ENCODE data around the gene SRBD1. TPM values are rescaled to one million over a fixed set of nuclear protein-coding genes. Genes with fewer than 3 reads are reported as not detected.

SRBD1 gene
- polyA plus RNA-seq, 1 experiment = 8.7 TPM

GRCh38 chr2:45379399-45380087 lies 231.5 kb downstream of the SRBD1 start:
- CTCF ChIA-PET = no interaction called here
- TF ChIP-seq, protein P1, sequence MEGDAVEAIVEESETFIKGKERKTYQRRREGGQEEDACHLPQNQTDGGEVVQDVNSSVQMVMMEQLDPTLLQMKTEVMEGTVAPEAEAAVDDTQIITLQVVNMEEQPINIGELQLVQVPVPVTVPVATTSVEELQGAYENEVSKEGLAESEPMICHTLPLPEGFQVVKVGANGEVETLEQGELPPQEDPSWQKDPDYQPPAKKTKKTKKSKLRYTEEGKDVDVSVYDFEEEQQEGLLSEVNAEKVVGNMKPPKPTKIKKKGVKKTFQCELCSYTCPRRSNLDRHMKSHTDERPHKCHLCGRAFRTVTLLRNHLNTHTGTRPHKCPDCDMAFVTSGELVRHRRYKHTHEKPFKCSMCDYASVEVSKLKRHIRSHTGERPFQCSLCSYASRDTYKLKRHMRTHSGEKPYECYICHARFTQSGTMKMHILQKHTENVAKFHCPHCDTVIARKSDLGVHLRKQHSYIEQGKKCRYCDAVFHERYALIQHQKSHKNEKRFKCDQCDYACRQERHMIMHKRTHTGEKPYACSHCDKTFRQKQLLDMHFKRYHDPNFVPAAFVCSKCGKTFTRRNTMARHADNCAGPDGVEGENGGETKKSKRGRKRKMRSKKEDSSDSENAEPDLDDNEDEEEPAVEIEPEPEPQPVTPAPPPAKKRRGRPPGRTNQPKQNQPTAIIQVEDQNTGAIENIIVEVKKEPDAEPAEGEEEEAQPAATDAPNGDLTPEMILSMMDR (IDR thresholded peaks at IDR 0.05; ENCODE audit: low read depth, low read length) = no peak
- POLR2A ChIA-PET = no interaction called here

DNA sequence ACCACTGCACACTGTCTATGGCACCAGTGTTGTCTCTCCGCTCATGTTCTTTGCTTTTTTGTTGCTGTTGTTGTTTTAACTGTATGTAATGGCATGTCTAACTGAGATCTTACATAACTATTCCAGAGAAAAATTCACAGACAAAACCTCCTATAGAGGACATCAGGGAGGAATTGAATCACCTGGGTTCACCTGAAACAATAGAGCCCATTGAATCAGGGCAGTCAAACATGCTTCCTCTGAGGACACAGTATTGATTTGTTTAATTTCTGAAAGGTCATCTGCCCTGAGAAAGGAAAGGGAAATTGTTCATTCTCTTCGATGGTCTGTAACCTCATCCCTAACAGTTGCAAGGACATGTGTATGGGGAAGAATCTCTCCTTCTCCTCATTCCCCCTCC lies 237.5 kb downstream of the SRBD1 start:
- Histone ChIP-seq H3K27ac (ENCODE audit: low read depth, low read length) (no peak overlapping the region), H3K4me3 (ENCODE audit: low read depth, low read length) (no peak overlapping the region), H3K27me3 (ENCODE audit: control insufficient read depth, insufficient read depth, low read length) (no peaks in the 10 kb centered on the region), H3K9me3 (ENCODE audit: control insufficient read depth, insufficient read depth, low read length) (no peaks in the 10 kb centered on the region)
- TF ChIP-seq, protein P1 (IDR thresholded peaks at IDR 0.05; ENCODE audit: low read depth, low read length) = no peak
- POLR2A ChIA-PET = no interaction called here
- no peak for DNase-seq (ENCODE audit: low read depth, low spot score)
- CTCF ChIA-PET = no interaction called here

More at GRCh38 chr2:45379399-45380087, 231.5 kb downstream of the SRBD1 start:
- Histone ChIP-seq H3K4me3 (ENCODE audit: low read depth, low read length) (no peak overlapping the region), H3K27ac (ENCODE audit: low read depth, low read length) (no peak overlapping the region), H3K27me3 (ENCODE audit: control insufficient read depth, insufficient read depth, low read length) (no peaks in the 10 kb centered on the region), H3K9me3 (ENCODE audit: control insufficient read depth, insufficient read depth, low read length) (no peaks in the 10 kb centered on the region)
- no peak for DNase-seq (ENCODE audit: low read depth, low spot score)

DNA sequence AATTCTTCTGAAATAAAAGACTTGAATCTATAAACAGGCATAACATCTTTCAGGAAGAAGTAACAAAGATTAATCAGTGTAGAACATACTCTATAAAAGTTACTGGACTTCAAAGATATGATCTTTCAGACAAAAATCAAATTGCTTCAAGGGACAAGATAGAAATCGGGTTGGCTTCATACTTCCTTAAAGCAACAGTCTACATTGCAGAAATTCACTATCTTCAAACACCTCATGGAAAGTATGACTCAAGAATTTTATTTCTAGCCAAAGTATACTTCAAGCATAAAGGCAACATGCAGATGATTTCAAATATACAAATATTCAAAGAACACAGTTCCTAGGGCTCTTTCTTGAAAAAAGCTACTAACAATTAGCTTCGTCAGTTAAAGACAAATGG lies 240.7 kb downstream of the SRBD1 start:
- CTCF ChIA-PET = interaction anchor here (1.5 kb wide), 1 partner anchor 14 kb away, joined by 3 read pairs; no protein-coding TSS in a partner anchor
- POLR2A ChIA-PET = no interaction called here
- TF ChIP-seq, protein P1 (IDR thresholded peaks at IDR 0.05; ENCODE audit: low read depth, low read length) = no peak
- H3K9me3 ChIP-seq (ENCODE audit: control insufficient read depth, insufficient read depth, low read length) = no peaks in the 10 kb centered on the region
- H3K27ac ChIP-seq (ENCODE audit: low read depth, low read length) = no peak overlapping the region
- H3K4me3 ChIP-seq (ENCODE audit: low read depth, low read length) = no peak overlapping the region
- DNase-seq (ENCODE audit: low read depth, low spot score) = no peak
- no peaks in the 10 kb centered on the region for H3K27me3 ChIP-seq (ENCODE audit: control insufficient read depth, insufficient read depth, low read length)

DNA sequence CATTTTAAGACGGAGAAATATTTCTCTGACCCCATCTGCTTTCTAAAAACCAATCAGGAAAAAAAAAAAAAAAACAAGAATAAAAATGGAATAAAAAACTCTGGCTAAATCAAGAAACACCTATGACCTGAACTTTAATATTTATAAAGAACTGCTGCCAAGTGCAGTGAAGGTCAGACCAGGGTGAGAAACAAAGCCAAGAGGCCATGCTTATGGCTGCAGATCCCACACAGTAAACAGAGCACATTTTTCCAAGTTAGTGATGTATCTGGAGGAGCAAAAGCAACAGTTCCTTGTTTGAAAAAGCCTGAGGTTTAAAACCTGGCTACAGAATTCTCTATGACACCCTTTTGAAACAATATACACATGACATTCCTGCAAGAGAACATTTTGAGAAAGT lies 242.3 kb downstream of the SRBD1 start:
- TF ChIP-seq, protein P1 (IDR thresholded peaks at IDR 0.05; ENCODE audit: low read depth, low read length) = no peak
- POLR2A ChIA-PET = no interaction called here
- DNase-seq (ENCODE audit: low read depth, low spot score) = no peak
- Histone ChIP-seq H3K27me3 (ENCODE audit: control insufficient read depth, insufficient read depth, low read length) (no peaks in the 10 kb centered on the region), H3K9me3 (ENCODE audit: control insufficient read depth, insufficient read depth, low read length) (no peaks in the 10 kb centered on the region), H3K27ac (ENCODE audit: low read depth, low read length) (no peak overlapping the region), H3K4me3 (ENCODE audit: low read depth, low read length) (no peak overlapping the region)
- CTCF ChIA-PET = no interaction called here

GRCh38 chr2:45361666-45362065 lies 249.4 kb downstream of the SRBD1 start:
- TF ChIP-seq, protein P1 (IDR thresholded peaks at IDR 0.05; ENCODE audit: low read depth, low read length) = no peak
- DNase-seq (ENCODE audit: low read depth, low spot score) = no peak
- Histone ChIP-seq H3K4me3 (ENCODE audit: low read depth, low read length) (no peak overlapping the region), H3K27ac (ENCODE audit: low read depth, low read length) (no peak overlapping the region), H3K9me3 (ENCODE audit: control insufficient read depth, insufficient read depth, low read length) (no peaks in the 10 kb centered on the region), H3K27me3 (ENCODE audit: control insufficient read depth, insufficient read depth, low read length) (no peaks in the 10 kb centered on the region)
- ChIA-PET CTCF (no interaction called here), POLR2A (no interaction called here)
